ENCODE measurements around the gene BEGAIN. TPM values are rescaled to one million over a fixed set of nuclear protein-coding genes. Genes with fewer than 3 reads are reported as not detected.

Gene BEGAIN
- total RNA-seq, 4 donors from 2014 or later = 0.47 to 1.5 (median 0.53) TPM; not detected in 1

- Histone ChIP-seq H3K4me3 (no peak overlapping the region), H3K4me1 (peaks cover 0 to 38% (median 9%) of the 10 kb centered on the region in 3 donors), H3K36me3 (no peaks in the 10 kb centered on the region), H3K9me3 (no peaks in the 10 kb centered on the region), H3K27me3 (peaks cover 0 to 34% (median 0%) of the 10 kb centered on the region in 4 donors), H3K27ac (no peak overlapping the region)
- 80 to 82% methylated on average over 1 to 2 of the region's 16 CpGs for WGBS, 2 donors
- no peak for DNase-seq
- intact Hi-C loops (cut with DNase I) = no loop called here
- TF ChIP-seq CTCF (IDR thresholded peaks at IDR 0.05) (no peak), POLR2A (IDR thresholded peaks at IDR 0.05) (no peak)
Measured at GRCh38 chr14:100552524-100553125, 34.6 kb downstream of the BEGAIN start.

DNA sequence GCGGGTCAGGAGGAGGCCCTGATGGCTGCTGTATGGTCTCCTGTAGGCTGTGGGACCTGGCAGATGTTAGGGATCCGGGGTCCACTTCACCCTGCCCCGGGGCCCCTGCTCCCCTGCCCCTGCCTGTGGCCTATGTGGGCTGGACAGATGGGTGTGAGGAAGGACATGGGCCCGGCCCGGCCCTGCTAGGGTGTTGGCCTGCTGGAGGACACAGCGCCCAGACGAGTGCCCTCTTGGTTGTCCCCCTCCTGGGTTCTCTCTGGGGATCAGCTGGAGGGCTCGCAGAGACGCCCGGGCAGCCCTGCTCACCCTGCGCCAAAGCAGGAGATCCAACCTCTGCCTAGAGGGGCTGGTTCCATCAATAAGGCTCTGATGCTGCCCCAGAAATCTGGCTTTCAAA lies 36.2 kb downstream of the BEGAIN start:
- no peaks in the 10 kb centered on the region for H3K36me3 ChIP-seq
- H3K9me3 ChIP-seq = no peaks in the 10 kb centered on the region
- peaks cover 0 to 41% (median 19%) of the 10 kb centered on the region in 3 donors for H3K4me1 ChIP-seq
- no peak overlapping the region for H3K27ac ChIP-seq
- TF ChIP-seq POLR2A (IDR thresholded peaks at IDR 0.05) (no peak), CTCF (IDR thresholded peaks at IDR 0.05) (no peak)
- intact Hi-C loops (cut with DNase I) = no loop called here
- no peak for DNase-seq
- 70% methylated on average over 3 of the region's 11 CpGs; no CpG with 5 or more reads in 1 of the 2 donors for WGBS, 2 donors
- peaks cover 0 to 41% (median 0%) of the 10 kb centered on the region in 4 donors for H3K27me3 ChIP-seq
- H3K4me3 ChIP-seq = no peak overlapping the region

GRCh38 chr14:100549834-100550625 lies 37.2 kb downstream of the BEGAIN start:
- Histone ChIP-seq H3K36me3 (no peaks in the 10 kb centered on the region), H3K9me3 (no peaks in the 10 kb centered on the region), H3K4me3 (no peak overlapping the region), H3K27me3 (peaks cover 0 to 41% (median 0%) of the 10 kb centered on the region in 4 donors), H3K4me1 (peaks cover 0 to 47% (median 19%) of the 10 kb centered on the region in 3 donors), H3K27ac (no peak overlapping the region)
- WGBS, 2 donors = 37 to 85% methylated on average over 2 to 6 of the region's 29 CpGs
- intact Hi-C loops (cut with DNase I) = no loop called here
- DNase-seq = no peak
- TF ChIP-seq CTCF (IDR thresholded peaks at IDR 0.05) = no peak
- TF ChIP-seq POLR2A (IDR thresholded peaks at IDR 0.05) = no peak

DNA sequence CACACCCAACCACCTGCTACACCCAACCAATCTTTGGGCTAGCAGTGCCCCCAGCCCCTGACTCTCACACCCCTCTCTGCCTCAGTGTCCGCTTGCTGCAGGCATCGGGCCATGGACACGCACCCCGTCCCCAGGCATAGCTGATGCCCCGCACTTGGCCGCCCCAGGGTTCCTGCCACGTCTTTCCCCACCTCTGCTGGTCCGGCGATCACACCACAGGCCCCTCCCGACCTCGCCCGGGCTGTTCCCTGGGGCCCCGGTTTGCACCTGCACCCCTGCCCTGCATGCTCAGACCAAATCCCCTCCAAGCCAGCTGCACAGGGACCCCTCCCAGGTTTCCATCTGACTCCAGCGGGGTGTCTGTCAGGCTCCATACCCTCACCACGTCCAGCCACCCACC lies 38.3 kb downstream of the BEGAIN start:
- Histone ChIP-seq H3K36me3 (no peaks in the 10 kb centered on the region), H3K4me1 (peaks cover 0 to 40% (median 14%) of the 10 kb centered on the region in 3 donors), H3K4me3 (no peak overlapping the region), H3K27me3 (peaks cover 0 to 41% (median 0%) of the 10 kb centered on the region in 4 donors), H3K27ac (no peak overlapping the region), H3K9me3 (no peaks in the 10 kb centered on the region)
- no peak for TF ChIP-seq CTCF (IDR thresholded peaks at IDR 0.05)
- no peak for TF ChIP-seq POLR2A (IDR thresholded peaks at IDR 0.05)
- no peak for DNase-seq
- WGBS, 2 donors = 57 to 79% methylated on average over 14 to 15 of the region's 15 CpGs
- intact Hi-C loops (cut with DNase I) = no loop called here

DNA sequence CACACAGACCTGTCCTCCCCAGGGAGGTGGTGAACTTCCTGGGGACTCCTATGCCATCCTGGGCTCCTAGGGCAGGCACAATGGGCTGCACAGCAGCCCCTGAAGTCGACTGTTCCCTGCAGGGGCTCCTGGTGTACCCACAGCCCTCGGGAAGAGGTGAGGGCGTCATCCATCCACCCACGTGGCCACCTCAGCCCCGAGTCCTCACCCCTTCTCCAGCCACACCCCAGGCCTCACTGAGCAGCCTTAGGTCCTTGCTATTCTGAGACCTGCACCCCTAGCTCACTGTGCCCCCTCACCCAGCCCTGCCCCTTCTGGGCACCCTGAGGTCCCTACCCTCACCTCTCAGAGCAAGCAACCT lies 38.9 kb downstream of the BEGAIN start:
- Histone ChIP-seq H3K27me3 (peaks cover 0 to 41% (median 0%) of the 10 kb centered on the region in 4 donors), H3K4me1 (peaks cover 0 to 35% (median 11%) of the 10 kb centered on the region in 3 donors), H3K9me3 (no peaks in the 10 kb centered on the region), H3K27ac (peak overlapping the region in 2 of 4 donors; percentile 33 to 41), H3K36me3 (no peaks in the 10 kb centered on the region), H3K4me3 (no peak overlapping the region)
- 28% methylated on average over 4 of the region's 5 CpGs; no CpG with 5 or more reads in 1 of the 2 donors for WGBS, 2 donors
- intact Hi-C loops (cut with DNase I) = no loop called here
- TF ChIP-seq CTCF (IDR thresholded peaks at IDR 0.05) (no peak), POLR2A (IDR thresholded peaks at IDR 0.05) (no peak)
- no peak for DNase-seq

Data from esophagus squamous epithelium (tissue), 5 donors.